Brain microvascular endothelial cell (primary cell): ENCODE results near the gene RMRP.

ENCODE experiments used
- DNase-seq: peaks from one replicate; pipeline ENCODE4 v3.0.0-alpha.2; 2020
- H3K27ac ChIP-seq: fragments of 250-450 bp; sonication (Bioruptor Pico); 2 replicates; pipeline ENCODE4 v1.5.1; 2020; ENCODE audit warnings: mild to moderate bottlenecking, moderate library complexity
- H3K27me3 ChIP-seq: fragments of 250-450 bp; sonication (Bioruptor Pico); replicated peaks from 2 replicates; pipeline ENCODE4 v1.5.1; 2020; ENCODE audit warnings: mild to moderate bottlenecking
- H3K36me3 ChIP-seq: fragments of 250-450 bp; sonication (Bioruptor Pico); replicated peaks from 2 replicates; pipeline ENCODE4 v1.5.1; 2020; ENCODE audit warnings: mild to moderate bottlenecking
- H3K4me3 ChIP-seq: 2 replicates; pipeline ENCODE4 v1.5.1; 2011; ENCODE audit warnings: low read depth, mild to moderate bottlenecking, control low read depth, low read length, moderate library complexity
- in situ Hi-C: cut with HindIII; loops from 2 replicates; pipeline ENCODE4 v1.10.0; 2017; ENCODE audit warnings: low sequenced_read_pairs, low pct_ligation_motif_present
- TF ChIP-seq, protein P1 (sequence below): IDR thresholded peaks from 2 replicates; pipeline ENCODE4 v1.5.1; 2011; ENCODE audit warnings: low read depth, mild to moderate bottlenecking, moderate library complexity, low read length, control low read depth, inconsistent platforms; ENCODE audit errors: missing control alignments

RMRP gene

DNA sequence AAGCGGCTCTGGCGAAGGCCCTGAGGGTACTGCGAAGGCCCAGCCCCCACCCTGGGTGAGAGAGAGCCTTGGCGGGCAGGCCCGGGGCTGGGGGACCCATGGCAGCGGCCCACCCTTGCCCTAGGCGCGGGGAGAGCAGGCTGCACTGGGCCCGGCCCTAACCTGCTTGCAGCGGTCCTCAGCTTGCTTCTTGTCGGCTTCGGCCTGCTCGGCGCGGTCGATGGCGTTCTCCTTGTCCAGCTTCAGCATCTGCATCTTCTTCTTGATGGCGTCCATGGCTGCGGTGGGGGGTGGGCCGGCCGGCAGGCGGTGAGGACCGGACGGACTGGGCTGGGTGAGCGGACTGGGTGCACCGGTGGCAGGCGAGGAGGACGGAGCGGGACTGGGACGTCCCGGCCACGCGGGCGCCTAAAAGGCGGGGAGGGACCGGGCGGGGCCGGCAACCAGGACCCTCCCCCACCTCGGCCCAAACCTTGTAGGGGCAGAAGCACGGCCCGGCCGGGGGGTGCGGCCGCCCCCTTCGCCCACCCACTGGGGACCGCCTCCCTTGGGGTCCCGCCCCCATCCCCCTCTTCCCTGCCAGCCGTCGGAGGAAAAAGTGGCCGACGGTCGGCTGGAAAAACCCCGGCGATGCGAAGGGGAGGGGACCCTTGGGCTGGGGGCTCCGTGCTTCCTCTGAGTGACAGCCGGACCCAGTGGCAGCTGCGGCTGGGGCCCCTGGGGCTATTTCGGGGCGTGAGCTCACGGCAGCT is 31.9 kb upstream of the RMRP start, which contains the start of gene TPM2:
Gene TPM2 (minus strand): TSS at position 384 of the 752 bp plus-strand sequence. CDS start 108 bp downstream, at position 276.
- TF ChIP-seq, protein P1, sequence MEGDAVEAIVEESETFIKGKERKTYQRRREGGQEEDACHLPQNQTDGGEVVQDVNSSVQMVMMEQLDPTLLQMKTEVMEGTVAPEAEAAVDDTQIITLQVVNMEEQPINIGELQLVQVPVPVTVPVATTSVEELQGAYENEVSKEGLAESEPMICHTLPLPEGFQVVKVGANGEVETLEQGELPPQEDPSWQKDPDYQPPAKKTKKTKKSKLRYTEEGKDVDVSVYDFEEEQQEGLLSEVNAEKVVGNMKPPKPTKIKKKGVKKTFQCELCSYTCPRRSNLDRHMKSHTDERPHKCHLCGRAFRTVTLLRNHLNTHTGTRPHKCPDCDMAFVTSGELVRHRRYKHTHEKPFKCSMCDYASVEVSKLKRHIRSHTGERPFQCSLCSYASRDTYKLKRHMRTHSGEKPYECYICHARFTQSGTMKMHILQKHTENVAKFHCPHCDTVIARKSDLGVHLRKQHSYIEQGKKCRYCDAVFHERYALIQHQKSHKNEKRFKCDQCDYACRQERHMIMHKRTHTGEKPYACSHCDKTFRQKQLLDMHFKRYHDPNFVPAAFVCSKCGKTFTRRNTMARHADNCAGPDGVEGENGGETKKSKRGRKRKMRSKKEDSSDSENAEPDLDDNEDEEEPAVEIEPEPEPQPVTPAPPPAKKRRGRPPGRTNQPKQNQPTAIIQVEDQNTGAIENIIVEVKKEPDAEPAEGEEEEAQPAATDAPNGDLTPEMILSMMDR: no peak
- H3K27me3 ChIP-seq: no peaks in the 10 kb centered on the region
- in situ Hi-C loops: no loop called here
- H3K27ac ChIP-seq: peak within 1 kb of the TSS; percentile 79
- H3K36me3 ChIP-seq: peaks cover 38% of the 10 kb centered on the region
- H3K4me3 ChIP-seq: peak within 1 kb of the TSS; percentile 90
- peak; percentile 68 for DNase-seq

DNA sequence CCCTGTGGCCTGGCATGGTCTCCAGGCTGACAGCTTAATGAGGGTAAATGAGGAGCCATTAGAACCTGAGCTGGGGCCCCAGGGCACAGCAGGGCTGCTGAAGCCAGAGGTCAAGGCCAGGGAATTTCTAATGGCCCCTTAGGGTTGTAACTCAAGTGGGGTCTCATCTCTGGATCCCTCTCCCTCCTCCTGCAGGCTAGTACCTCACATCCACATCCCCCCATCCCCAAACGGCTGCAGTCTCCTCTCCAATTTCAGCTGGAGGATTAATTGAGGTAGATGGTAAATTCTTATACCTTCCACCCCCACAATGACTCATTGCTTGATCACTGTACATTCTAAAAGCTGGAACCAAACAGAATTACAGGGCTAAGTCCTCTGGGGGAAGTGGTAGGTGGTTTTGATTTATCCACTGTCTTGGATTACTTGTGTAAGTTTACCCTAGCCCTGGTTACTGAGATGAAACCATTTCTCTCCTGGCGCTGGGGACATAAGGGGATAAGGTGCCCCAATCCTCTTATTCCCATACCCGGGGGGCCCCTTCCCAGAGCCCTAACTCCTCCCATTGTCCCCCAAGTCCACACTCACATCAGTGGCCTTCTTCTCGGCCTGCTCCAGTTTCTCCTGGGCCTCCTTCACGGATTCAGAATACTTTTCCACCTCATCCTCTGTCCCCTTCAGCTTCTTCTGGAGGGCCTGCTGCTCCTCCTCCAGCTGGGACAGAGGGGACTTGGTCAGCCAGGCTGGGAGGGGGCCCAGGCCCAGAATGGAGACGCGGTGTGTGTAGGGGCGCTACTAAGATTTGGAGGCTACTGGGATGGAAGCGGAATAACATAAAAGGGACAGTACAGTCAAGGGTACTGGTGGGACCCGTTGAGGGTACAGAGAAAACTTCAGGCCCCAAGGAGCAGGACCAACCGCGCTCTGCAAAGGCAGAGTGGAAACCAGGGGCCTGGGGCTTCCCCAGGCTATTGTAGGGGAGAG is 31.0 kb upstream of the RMRP start:
- Histone ChIP-seq H3K4me3 (peak overlapping the region; percentile 90), H3K27me3 (no peaks in the 10 kb centered on the region), H3K27ac (peak overlapping the region; percentile 79), H3K36me3 (peaks cover 47% of the 10 kb centered on the region)
- DNase-seq: peak; percentile 53
- TF ChIP-seq, protein P1: no peak
- in situ Hi-C loops: no loop called here

DNA sequence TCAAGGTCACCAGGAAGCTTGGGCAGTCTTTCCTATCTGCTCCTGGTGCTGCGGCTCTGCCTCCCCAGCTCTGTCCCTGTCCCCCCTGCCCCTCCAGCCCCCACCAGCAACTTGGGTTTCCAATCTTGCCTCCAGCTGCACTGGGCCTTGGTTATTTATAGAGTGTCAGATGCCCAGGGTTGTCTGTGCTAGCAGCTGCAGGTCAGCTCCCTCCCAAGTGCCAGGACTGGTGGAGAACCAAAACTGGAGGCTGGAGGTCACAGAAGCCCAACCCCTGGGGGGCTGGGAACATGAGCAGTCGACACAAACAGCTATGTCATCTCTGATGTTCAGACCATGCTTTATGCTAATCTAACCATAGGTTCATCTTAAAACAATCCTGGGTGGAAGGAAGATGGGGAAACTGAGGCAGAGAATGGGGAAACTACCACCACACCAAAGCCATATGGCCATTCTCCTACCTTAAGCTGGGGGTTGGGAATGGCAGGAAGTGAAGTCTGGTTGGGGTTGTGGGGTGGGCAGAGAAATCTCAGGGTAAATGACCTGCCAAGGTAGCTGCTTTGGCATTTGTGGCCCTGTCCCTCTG is 30.2 kb upstream of the RMRP start:
- no peak for DNase-seq
- peak overlapping the region; percentile 2 for H3K27ac ChIP-seq
- peak overlapping the region; percentile 90 for H3K4me3 ChIP-seq
- in situ Hi-C loops: no loop called here
- TF ChIP-seq, protein P1: no peak
- H3K27me3 ChIP-seq: no peaks in the 10 kb centered on the region
- H3K36me3 ChIP-seq: peaks cover 53% of the 10 kb centered on the region

DNA sequence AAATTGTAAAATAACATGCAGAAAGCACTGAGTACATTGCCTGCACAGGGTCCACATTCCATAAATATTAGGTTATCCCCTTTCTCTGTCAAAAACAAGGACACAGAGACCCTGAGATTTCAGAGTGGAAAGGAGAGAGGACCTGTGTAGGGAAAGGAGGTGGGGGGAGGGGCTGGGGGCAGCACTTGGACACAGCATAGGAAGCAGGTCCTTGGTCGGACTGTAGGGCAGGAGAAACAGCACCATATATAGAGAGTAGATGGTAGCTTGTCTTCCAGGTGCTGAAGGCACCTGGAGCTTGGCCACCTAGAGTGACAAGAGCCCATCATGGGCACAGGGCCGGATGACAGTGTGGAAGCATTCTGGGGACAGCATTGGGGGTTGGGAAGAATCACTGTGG is 29.5 kb upstream of the RMRP start:
- TF ChIP-seq, protein P1: no peak
- Histone ChIP-seq H3K27ac (no peak overlapping the region), H3K4me3 (peak overlapping the region; percentile 90), H3K27me3 (no peaks in the 10 kb centered on the region), H3K36me3 (peaks cover 60% of the 10 kb centered on the region)
- in situ Hi-C loops: no loop called here
- DNase-seq: no peak

DNA sequence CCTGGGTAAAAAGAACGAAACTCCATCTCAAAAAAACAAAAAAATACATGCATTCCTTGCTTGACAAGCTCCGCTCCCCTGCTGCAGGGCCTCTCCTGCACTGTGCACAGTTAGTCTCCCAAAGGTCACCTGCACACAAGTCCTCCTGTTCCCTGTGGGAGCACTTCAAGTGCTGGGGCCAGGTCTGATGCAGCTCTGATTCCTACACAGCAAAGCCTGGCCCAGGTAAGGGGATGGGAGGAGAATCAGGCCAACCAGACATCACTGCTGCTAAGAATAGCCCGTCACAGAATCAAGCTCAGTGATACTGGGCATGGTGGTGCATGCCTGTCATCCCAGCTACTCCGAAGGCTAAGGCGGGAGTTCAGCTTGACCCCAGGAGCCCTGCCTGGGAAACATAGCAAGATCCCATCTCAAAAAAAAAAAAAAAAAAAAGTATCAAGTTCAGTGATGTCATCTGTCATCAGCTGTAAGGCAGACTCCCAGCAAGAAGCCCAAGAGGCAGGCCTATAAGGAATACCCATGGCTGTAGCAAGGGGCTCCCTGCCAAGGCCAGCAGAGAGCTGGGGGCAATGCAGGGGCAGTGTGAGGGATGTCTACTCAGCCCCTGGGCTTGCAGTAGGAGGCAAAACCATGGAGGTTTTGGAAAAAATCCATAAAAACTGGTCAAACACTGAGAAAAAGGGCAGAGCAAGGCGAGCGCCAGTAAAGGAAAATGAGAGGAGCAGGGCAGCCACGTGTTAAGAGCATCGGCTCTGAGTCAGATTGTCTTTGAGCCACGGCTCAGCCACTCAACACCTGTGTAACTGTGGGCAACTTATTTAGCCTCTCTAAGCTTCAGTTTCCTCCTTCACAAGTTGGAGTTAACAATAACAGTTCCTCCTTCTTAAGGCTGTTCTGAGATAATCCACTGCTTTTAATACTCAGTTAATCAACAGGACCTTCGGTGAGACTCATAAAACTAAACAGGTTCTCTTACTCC is 28.7 kb upstream of the RMRP start:
- peak overlapping the region; percentile 90 for H3K4me3 ChIP-seq
- in situ Hi-C loops: no loop called here
- no peak overlapping the region for H3K27ac ChIP-seq
- peaks cover 68% of the 10 kb centered on the region for H3K36me3 ChIP-seq
- DNase-seq: no peak
- no peaks in the 10 kb centered on the region for H3K27me3 ChIP-seq
- TF ChIP-seq, protein P1: no peak
